ENCODE results near the gene VWC2L.

Gene VWC2L

GRCh38 chr2:214469728-214470127 lies 58.9 kb downstream of the VWC2L start:
- DNase-seq (ENCODE audit: low read depth): no peak

DNA sequence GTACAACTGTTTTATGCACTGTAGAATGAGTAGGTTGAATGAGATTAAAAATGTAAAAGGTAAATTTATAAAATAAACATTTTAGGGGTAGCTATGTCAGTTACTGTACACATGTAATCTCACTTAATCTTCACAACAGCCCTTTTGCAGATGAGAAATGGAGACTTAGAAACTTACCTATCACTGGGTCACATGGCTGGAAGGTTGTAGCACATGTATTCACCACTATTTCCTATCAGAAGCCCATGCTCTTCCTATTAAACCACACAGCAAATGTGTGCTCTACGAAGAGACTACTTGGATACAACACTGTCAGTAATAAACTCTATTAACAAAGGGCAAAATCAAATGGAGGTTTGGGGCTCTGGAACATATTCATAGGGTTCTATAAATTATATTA lies 60.5 kb downstream of the VWC2L start:
- DNase-seq (ENCODE audit: low read depth): no peak

DNA sequence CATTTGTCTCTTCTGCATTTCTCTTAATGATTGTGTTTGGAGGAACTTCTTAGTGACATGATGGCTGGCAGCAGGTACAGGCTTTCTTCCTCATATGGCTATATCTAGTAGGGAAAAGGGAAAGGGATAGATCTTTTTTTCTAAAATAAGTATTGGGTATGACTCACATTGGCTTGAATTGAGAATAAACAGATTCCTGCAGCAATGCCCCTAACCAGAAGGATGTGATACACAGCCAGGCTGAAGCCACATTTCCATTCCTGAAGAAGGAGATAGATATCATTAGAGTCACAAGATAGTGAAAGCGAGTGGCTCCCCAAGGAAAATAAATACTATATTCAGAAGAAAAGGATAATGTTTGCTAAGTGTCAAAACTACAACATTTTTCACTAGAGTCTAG lies 61.1 kb downstream of the VWC2L start:
- DNase-seq (ENCODE audit: low read depth): no peak

GRCh38 chr2:214477305-214477704 lies 66.5 kb downstream of the VWC2L start:
- DNase-seq (ENCODE audit: low read depth): no peak

DNA sequence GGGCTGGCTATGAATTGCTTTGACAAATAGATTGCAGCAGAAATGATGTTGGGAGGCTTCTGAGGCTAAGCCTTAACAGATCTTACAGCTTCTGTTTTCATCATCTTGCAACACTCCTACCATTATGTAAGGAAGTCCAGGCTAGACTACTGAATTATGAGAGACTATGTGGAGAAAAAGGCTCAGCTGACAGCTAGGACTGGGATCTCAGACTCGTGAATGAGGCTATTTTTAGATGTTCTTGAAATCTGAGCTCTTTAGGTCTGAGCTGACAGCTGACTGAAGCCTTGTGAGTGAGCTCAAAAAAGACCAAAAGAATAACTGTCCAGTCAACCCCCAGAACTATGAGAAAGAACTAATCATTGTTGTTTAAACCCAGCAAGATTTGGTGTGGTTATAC lies 70.3 kb downstream of the VWC2L start:
- no peak for DNase-seq (ENCODE audit: low read depth)

DNA sequence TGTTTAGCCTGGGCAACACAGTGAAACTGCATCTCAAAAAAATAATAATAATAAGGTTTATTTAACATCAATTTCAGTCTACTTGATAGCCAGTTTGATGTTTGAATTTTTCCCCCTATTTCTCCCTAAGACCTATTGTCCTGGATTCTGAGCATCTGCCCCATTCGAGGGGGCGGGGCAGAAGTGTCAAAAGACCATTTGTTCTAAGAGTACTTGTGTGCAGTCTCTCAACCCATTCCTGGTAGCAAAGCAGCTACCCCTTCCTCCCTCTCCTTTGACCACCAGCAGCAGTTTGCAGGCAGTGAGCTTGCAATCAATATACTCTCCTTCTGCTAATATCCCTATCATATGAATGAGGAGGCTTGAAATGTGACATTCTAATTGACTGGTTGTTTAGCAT lies 71.9 kb downstream of the VWC2L start:
- DNase-seq (ENCODE audit: low read depth): no peak

- no peak for DNase-seq (ENCODE audit: low read depth)
Measured at GRCh38 chr2:214484239-214484638, 73.4 kb downstream of the VWC2L start.

- no peak for DNase-seq (ENCODE audit: low read depth)
Measured at GRCh38 chr2:214484701-214485100, 73.8 kb downstream of the VWC2L start.

GRCh38 chr2:214489181-214489580 lies 78.3 kb downstream of the VWC2L start:
- no peak for DNase-seq (ENCODE audit: low read depth)

DNA sequence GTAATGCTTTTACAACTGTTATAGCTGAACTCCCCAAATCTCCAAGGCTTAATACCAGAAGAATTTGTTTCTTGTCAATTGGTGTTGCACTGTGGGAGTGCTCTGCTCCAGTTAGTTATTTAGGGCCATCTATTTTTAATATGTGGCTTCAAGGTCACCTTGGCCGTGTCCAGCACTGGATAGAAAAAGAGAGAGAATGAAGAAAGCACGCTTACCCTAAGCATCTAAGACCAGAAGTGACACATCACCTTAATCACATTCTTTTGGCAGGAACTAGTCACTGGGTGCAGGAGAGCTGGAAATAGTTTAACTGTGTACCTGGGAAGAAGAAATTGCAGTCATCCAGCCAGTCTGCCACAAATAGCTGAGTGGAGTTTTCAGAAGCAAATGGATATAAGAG lies 78.8 kb downstream of the VWC2L start:
- no peak for DNase-seq (ENCODE audit: low read depth)

GRCh38 chr2:214492152-214492551 lies 81.3 kb downstream of the VWC2L start:
- no peak for DNase-seq (ENCODE audit: low read depth)

GRCh38 chr2:214492608-214493007 lies 81.8 kb downstream of the VWC2L start:
- no peak for DNase-seq (ENCODE audit: low read depth)

GRCh38 chr2:214497489-214497888 lies 86.6 kb downstream of the VWC2L start:
- DNase-seq (ENCODE audit: low read depth): no peak

GRCh38 chr2:214503568-214503967 lies 92.7 kb downstream of the VWC2L start:
- no peak for DNase-seq (ENCODE audit: low read depth)

DNA sequence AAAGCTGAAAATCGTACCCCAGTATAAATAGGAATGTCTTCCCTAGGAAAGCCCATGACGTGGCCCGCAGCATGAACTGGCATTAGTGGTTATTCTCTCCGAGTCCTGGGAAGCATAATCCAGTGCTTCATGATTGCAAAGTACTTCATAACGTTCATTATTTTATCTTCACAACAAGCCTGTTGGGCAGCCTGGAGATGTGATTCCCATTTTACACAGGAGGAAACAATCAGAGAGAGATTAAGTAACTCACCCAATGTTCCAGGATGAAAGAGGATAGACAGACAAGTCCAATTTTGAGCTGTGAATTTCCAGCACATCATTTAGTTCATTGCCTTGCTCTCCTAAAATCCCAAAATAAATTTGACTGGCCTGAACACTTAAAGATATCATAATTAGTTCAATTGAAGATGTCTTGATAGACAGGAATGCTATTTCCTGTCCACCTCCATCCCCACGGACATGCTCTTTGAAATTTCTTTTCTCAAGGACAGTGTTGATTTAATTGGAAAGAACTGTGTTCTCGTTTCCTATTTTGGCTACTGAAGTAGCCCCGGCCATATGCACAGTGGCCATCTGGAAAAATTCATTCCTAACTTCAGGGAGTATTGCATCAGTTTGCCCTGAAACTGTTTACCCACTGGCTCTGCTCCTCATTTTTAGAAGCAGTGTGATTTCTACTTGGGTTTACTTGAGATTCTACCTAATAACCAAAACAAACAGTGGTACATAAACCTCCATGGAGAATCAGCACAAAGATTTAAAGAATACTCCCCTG lies 93.9 kb downstream of the VWC2L start:
- no peak for DNase-seq (ENCODE audit: low read depth)

GRCh38 chr2:214507032-214507431 lies 96.2 kb downstream of the VWC2L start:
- DNase-seq (ENCODE audit: low read depth): no peak

DNA sequence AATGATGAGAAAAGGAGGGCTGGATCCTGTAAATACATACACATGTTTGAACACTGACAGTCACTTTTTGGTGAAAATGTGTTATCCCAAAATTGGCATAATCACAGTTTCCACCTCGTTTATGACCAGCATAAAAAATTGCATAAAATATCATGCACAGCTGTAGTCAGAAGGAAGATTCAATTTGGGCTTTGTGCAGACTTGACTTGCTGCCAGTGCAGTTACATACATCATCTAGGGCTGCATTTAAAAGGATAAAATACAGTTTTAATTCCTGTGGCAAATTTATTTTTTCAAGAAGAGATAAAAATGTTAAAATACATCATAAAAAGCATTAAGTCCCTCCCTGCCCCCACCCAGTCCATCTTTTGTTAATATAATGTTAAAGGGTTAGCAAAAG lies 103.8 kb downstream of the VWC2L start:
- DNase-seq (ENCODE audit: low read depth): no peak

DNA sequence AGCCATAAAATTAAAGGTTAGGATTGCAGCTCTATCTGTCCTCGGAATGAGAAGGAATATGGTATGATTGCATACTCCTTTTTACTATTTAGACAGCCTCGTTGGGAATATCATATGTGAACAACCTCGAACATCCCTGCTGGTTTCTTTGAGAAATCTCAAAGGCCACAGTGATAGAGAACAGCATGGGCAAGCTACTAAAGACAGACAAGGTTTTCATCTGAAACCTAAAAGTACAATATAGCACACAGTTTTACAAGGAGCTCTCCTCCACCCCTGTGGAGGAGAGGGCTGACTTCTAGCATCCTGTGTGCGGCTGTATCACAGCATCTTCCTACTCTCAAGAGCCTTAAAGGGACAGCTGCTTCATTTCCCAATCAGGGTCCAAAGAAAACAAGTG lies 104.3 kb downstream of the VWC2L start:
- DNase-seq (ENCODE audit: low read depth): no peak

GRCh38 chr2:214519258-214519818 lies 108.5 kb downstream of the VWC2L start:
- no peak for DNase-seq (ENCODE audit: low read depth)

- DNase-seq (ENCODE audit: low read depth): no peak
Measured at GRCh38 chr2:214529021-214529420, 118.2 kb downstream of the VWC2L start.

- no peak for DNase-seq (ENCODE audit: low read depth)
Measured at GRCh38 chr2:214529514-214529913, 118.7 kb downstream of the VWC2L start.

- DNase-seq (ENCODE audit: low read depth): no peak
Measured at GRCh38 chr2:214533541-214533940, 122.7 kb downstream of the VWC2L start.

- DNase-seq (ENCODE audit: low read depth): no peak
Measured at GRCh38 chr2:214536625-214537024, 125.8 kb downstream of the VWC2L start.

DNA sequence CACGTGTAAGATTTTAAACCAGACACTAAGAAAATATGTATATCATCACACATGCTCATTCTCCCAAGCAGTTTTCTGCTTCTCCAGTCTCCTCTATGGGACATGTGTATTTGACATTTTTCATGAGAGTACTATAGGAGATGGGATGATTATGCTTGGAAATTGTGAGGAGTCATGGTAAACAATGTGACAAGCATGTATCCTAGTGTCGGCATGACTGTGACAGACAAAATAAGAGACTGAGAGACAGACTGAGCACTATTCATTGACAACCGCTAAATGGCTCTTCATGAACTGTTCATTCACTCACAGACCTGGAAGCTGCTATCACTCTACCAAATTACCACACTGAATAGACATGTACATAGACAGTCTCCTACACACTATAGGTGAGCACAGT lies 127.1 kb downstream of the VWC2L start:
- DNase-seq (ENCODE audit: low read depth): no peak

Data from activated T-helper 1 cell treated with Interleukin-2 at 50 U/mL for 16 hours (primary cell).